Testis (tissue), 3 donors: ENCODE data around the gene SRPK1. TPM values are rescaled to one million over a fixed set of nuclear protein-coding genes. Genes with fewer than 3 reads are reported as not detected.

Experiments used
- DNase-seq: peaks from one replicate; pipeline ENCODE4 v3.0.0-alpha.2; 2019
- H3K27ac ChIP-seq, 2 donors: fragments of 200-600 bp; sonication (generic); one replicate each; pipeline ENCODE4 v1.5.1; 2019
- H3K27me3 ChIP-seq: fragments of 200-600 bp; sonication (generic); one replicate; pipeline ENCODE4 v1.5.1; 2019
- H3K36me3 ChIP-seq: fragments of 200-600 bp; sonication (generic); one replicate; pipeline ENCODE4 v1.5.1; 2017; ENCODE audit warnings: low read depth; ENCODE audit errors: missing control alignments
- H3K4me1 ChIP-seq: fragments of 200-600 bp; sonication (generic); one replicate; pipeline ENCODE4 v1.5.1; 2019
- H3K4me3 ChIP-seq, 2 donors: fragments of 200-600 bp; sonication (generic); one replicate each; pipeline ENCODE4 v1.5.1; 2017 to 2019
- H3K9me3 ChIP-seq: fragments of 200-600 bp; sonication (generic); one replicate; pipeline ENCODE4 v1.5.1; 2017
- CTCF ChIP-seq, 3 experiments: fragments of 450-650 bp in 2 of 3; fragments of 200-600 bp in 1 of 3; sonication (generic) in 1 of 3; IDR thresholded peaks; one replicate each; pipeline ENCODE4 v1.5.1; 2016 to 2019; ENCODE audit warnings: antibody characterized with exemption in 3 of 3, mild to moderate bottlenecking in 2 of 3, moderate library complexity in 1 of 3
- POLR2A ChIP-seq: fragments of 450-650 bp; IDR thresholded peaks from one replicate; pipeline ENCODE4 v1.6.1; 2017; ENCODE audit warnings: antibody characterized with exemption, mild to moderate bottlenecking, moderate library complexity
- WGBS, 2 donors: methylation state at CpG; one replicate each; pipeline ENCODE4 v1.1.5; 2018; 5-methylcytosine and 5-hydroxymethylcytosine counted together
- intact Hi-C: fragments of 100-400 bp; cut with DNase I; formaldehyde crosslinking; loops from one replicate; pipeline ENCODE4 v1.15.1; 2023; ENCODE audit warnings: low total_unique reads
- polyA plus RNA-seq: library from polyadenylated mRNA; stranded (reverse); fragments of 350-450 nt; fragmentation: Illumina TruSeq; extraction: RNeasy Lipid Tissue Mini Kit (QIAGEN cat#74804); gene quantifications from one replicate; pipeline ENCODE4 v1.2.3, GENCODE V29; 2014; ENCODE audit warnings: low read depth, low replicate concordance; ENCODE audit not compliant: insufficient read depth
- total RNA-seq, 2 donors: library from RNA; depleted of rRNA; stranded (reverse); fragments of >200 nt; gene quantifications; one replicate each; pipeline ENCODE4 v1.2.3, GENCODE V29; 2016

Gene SRPK1
- total and polyA plus RNA-seq, 3 donors from 2014 or later: 77.3 to 86.3 (median 84.6) TPM

- TF ChIP-seq POLR2A (no peak), CTCF (IDR thresholded peaks at IDR 0.05) (no peak)
- no peak overlapping the region for H3K27ac ChIP-seq
Measured at GRCh38 chr6:35955521-35955920, 34.6 kb upstream of the SRPK1 start.

GRCh38 chr6:35955071-35955470, 34.2 kb upstream of the SRPK1 start:
- intact Hi-C loops: no loop called here
- no peaks in the 10 kb centered on the region for H3K9me3 ChIP-seq
- DNase-seq: no peak
- no peaks in the 10 kb centered on the region for H3K27me3 ChIP-seq
- no peaks in the 10 kb centered on the region for H3K36me3 ChIP-seq
- TF ChIP-seq POLR2A (no peak), CTCF (IDR thresholded peaks at IDR 0.05) (no peak)
- no peaks in the 10 kb centered on the region for H3K4me1 ChIP-seq
- WGBS, 2 donors: 93 to 96% methylated on average over 8 of the region's 8 CpGs
- no peak overlapping the region for H3K4me3 ChIP-seq
- H3K27ac ChIP-seq: no peak overlapping the region

More at GRCh38 chr6:35955521-35955920, 34.6 kb upstream of the SRPK1 start:
- Histone ChIP-seq H3K4me1 (no peaks in the 10 kb centered on the region), H3K9me3 (no peaks in the 10 kb centered on the region), H3K36me3 (no peaks in the 10 kb centered on the region), H3K4me3 (no peak overlapping the region), H3K27me3 (no peaks in the 10 kb centered on the region)
- DNase-seq: no peak
- WGBS, 2 donors: 90 to 92% methylated on average over 5 of the region's 5 CpGs
- intact Hi-C loops: no loop called here

- TF ChIP-seq CTCF (IDR thresholded peaks at IDR 0.05) (no peak), POLR2A (no peak)
- no peak for DNase-seq
- H3K36me3 ChIP-seq: no peaks in the 10 kb centered on the region
- H3K4me3 ChIP-seq: no peak overlapping the region
- no peaks in the 10 kb centered on the region for H3K27me3 ChIP-seq
- intact Hi-C loops: no loop called here
- H3K4me1 ChIP-seq: no peaks in the 10 kb centered on the region
- H3K27ac ChIP-seq: no peak overlapping the region
- 78 to 90% methylated on average over 7 of the region's 7 CpGs for WGBS, 2 donors
- no peaks in the 10 kb centered on the region for H3K9me3 ChIP-seq
Measured at GRCh38 chr6:35954333-35954732, 33.4 kb upstream of the SRPK1 start.

- no peak for TF ChIP-seq POLR2A
- TF ChIP-seq CTCF (IDR thresholded peaks at IDR 0.05): no peak
Measured at GRCh38 chr6:35948725-35949124, 27.8 kb upstream of the SRPK1 start.

DNA sequence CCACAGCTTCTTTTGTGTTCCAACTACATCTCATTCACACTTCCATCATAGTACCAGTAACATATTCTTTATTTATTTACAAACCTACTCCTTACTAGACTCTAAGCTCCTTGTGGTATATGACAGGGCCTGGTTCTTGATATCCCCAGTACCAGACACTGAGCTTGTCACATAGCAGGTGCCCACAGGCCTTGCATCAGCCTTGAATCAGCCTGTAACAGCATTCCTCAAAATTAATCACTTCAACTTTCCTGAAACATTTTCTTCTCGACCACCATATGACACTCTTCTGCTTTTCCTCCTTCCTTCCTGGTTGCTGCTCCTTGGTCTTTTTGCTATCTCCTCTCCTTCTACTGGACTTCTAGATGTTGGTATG, 24.7 kb upstream of the SRPK1 start:
- WGBS, 2 donors: 85 to 86% methylated on average over 1 of the region's 1 CpG
- Histone ChIP-seq H3K9me3 (no peaks in the 10 kb centered on the region), H3K4me3 (no peak overlapping the region), H3K27ac (no peak overlapping the region), H3K27me3 (no peaks in the 10 kb centered on the region), H3K36me3 (no peaks in the 10 kb centered on the region), H3K4me1 (no peaks in the 10 kb centered on the region)
- TF ChIP-seq CTCF (IDR thresholded peaks at IDR 0.05) (no peak), POLR2A (no peak)
- intact Hi-C loops: no loop called here
- DNase-seq: no peak

More at GRCh38 chr6:35948725-35949124, 27.8 kb upstream of the SRPK1 start:
- 95 to 100% methylated on average over 1 of the region's 1 CpG for WGBS, 2 donors
- no peak for DNase-seq
- no peaks in the 10 kb centered on the region for H3K9me3 ChIP-seq
- no peaks in the 10 kb centered on the region for H3K27me3 ChIP-seq
- H3K4me1 ChIP-seq: no peaks in the 10 kb centered on the region
- no peak overlapping the region for H3K27ac ChIP-seq
- no peaks in the 10 kb centered on the region for H3K36me3 ChIP-seq
- intact Hi-C loops: no loop called here
- H3K4me3 ChIP-seq: no peak overlapping the region
